Panc1 (cell line): ENCODE results near the gene BOD1. TPM values are rescaled to one million over a fixed set of nuclear protein-coding genes. Genes with fewer than 3 reads are reported as not detected.

Experiments used
- ATAC-seq: fragments of 200-7000 bp; cut with Tn5 transposase; 2 replicates; pipeline ENCODE4 v1.9.1; 2020; ENCODE audit warnings: mild to moderate bottlenecking, moderate library complexity
- BruUV-seq: library from RNA; stranded (reverse); fragments of 400-500 nt; replicated peaks from 2 replicates; lab custom pipeline; 2021; lab: Mats Ljungman, UMichigan
- CTCF ChIA-PET: fragments of 300-600 bp; sonication (Branson Sonifier 250); formaldehyde crosslinking; loops from one replicate; lab custom pipeline; 2022; ENCODE audit warnings: antibody characterized with exemption; lab: Charles Lee
- POLR2A ChIA-PET: fragments of 300-600 bp; sonication (Branson Sonifier 250); formaldehyde crosslinking; loops from one replicate; lab custom pipeline; 2022; ENCODE audit warnings: antibody characterized with exemption; lab: Charles Lee
- DNase-seq: peaks from one replicate; pipeline ENCODE4 v3.0.0-alpha.2; 2010; ENCODE audit warnings: low read depth, low spot score
- H3K27ac ChIP-seq: 2 replicates; pipeline ENCODE4 v1.5.1; 2011; ENCODE audit warnings: mild to moderate bottlenecking, low read length, inconsistent platforms
- H3K27me3 ChIP-seq: fragments of 200-500 bp; sonication (Bioruptor generic); 2 replicates; pipeline ENCODE4 v1.6.0; 2014; ENCODE audit warnings: low read length, inconsistent platforms; ENCODE audit not compliant: control insufficient read depth, insufficient read depth
- H3K36me3 ChIP-seq: fragments of 200-500 bp; sonication (Bioruptor generic); 2 replicates; pipeline ENCODE4 v1.5.1; 2014; ENCODE audit warnings: inconsistent platforms, mild to moderate bottlenecking, low read length, moderate library complexity; ENCODE audit not compliant: control insufficient read depth, insufficient read depth
- H3K4me1 ChIP-seq: 2 replicates; pipeline ENCODE4 v1.5.1; 2011; ENCODE audit warnings: inconsistent platforms, mild to moderate bottlenecking, low read length, moderate library complexity; ENCODE audit not compliant: control insufficient read depth, insufficient read depth
- H3K4me3 ChIP-seq, 2 experiments: 2 replicates each; pipeline ENCODE4 v1.5.1; 2011 to 2012; ENCODE audit warnings: low read depth in 2 of 2, low read length in 2 of 2, mild to moderate bottlenecking in 2 of 2, inconsistent platforms in 1 of 2, moderate library complexity in 1 of 2
- H3K9me3 ChIP-seq: fragments of 200-500 bp; sonication (Bioruptor generic); 2 replicates; pipeline ENCODE4 v1.5.1; 2014; ENCODE audit warnings: low read depth, mild to moderate bottlenecking, inconsistent platforms, low read length, moderate library complexity; ENCODE audit not compliant: control insufficient read depth, insufficient read depth
- CTCF ChIP-seq: fragments of 450-650 bp; IDR thresholded peaks from 2 replicates; pipeline ENCODE4 v1.5.1; 2017; ENCODE audit warnings: mild to moderate bottlenecking
- POLR2AphosphoS5 ChIP-seq: IDR thresholded peaks from 2 replicates; pipeline ENCODE4 v1.6.1; 2012; ENCODE audit warnings: mild to moderate bottlenecking, low read depth, low read length, moderate library complexity
- REST ChIP-seq, 2 experiments: IDR thresholded peaks; 2 replicates each; pipeline ENCODE4 v1.6.1; 2011 to 2012; ENCODE audit warnings: low read depth in 2 of 2, control low read depth in 1 of 2, low read length in 1 of 2, mild to moderate bottlenecking in 1 of 2, moderate library complexity in 1 of 2; ENCODE audit not compliant: insufficient read depth in 1 of 2
- SIN3A ChIP-seq: IDR thresholded peaks from 2 replicates; pipeline ENCODE4 v1.6.1; 2012; ENCODE audit warnings: low read depth, mild to moderate bottlenecking, low read length, moderate library complexity, borderline replicate concordance; ENCODE audit not compliant: insufficient read depth
- TCF7L2 ChIP-seq: IDR thresholded peaks from 2 replicates; pipeline ENCODE4 v1.6.1; 2011; ENCODE audit warnings: mild to moderate bottlenecking, low read depth, low read length, inconsistent platforms
- in situ Hi-C: cut with HindIII; loops from 2 replicates; pipeline ENCODE4 v1.10.0; 2016; ENCODE audit warnings: low sequenced_read_pairs, low pct_unique_long_range_greater_than_20kb
- intact Hi-C: fragments of 100-400 bp; cut with micrococcal nuclease; formaldehyde crosslinking; loops from one replicate; pipeline ENCODE4 v1.10.0; 2022; ENCODE audit not compliant: unreplicated experiment
- total RNA-seq: library from RNA; stranded (reverse); gene quantifications from one replicate; pipeline ENCODE4 v1.2.1, GENCODE V29; 2021; ENCODE audit not compliant: unreplicated experiment

The BOD1 gene
- total RNA-seq, 1 experiment from 2014 or later, result 86.1 TPM

- intact Hi-C loops (no loop called here), in situ Hi-C loops (no loop called here)
- BruUV-seq, result no TSS peak
- ChIA-PET CTCF (no interaction called here), POLR2A (no interaction called here)
- TF ChIP-seq TCF7L2, result no peak
- TF ChIP-seq SIN3A, result no peak
- no peak for TF ChIP-seq POLR2AphosphoS5
- TF ChIP-seq REST (IDR thresholded peaks at IDR 0.05; ENCODE audit: insufficient read depth in 1 of 2, low read depth in 2 of 2, low read length in 1 of 2), result no peak
- no peak for TF ChIP-seq CTCF
- Histone ChIP-seq H3K27ac (no peak overlapping the region), H3K27me3 (no peaks in the 10 kb centered on the region), H3K4me3 (no peak overlapping the region), H3K9me3 (no peaks in the 10 kb centered on the region), H3K36me3 (no peaks in the 10 kb centered on the region), H3K4me1 (no peaks in the 10 kb centered on the region)
- DNase-seq (no peak), ATAC-seq (no peak)
These were observed 25.9 kb upstream of the BOD1 start for GRCh38 chr5:173642191-173642816.

GRCh38 chr5:173640156-173640804 lies 23.8 kb upstream of the BOD1 start:
- no peaks in the 10 kb centered on the region for H3K36me3 ChIP-seq
- DNase-seq (no peak), ATAC-seq (no peak)
- TF ChIP-seq TCF7L2, result no peak
- no peak for TF ChIP-seq CTCF
- no peak for TF ChIP-seq POLR2AphosphoS5
- no peak for TF ChIP-seq REST (IDR thresholded peaks at IDR 0.05; ENCODE audit: insufficient read depth in 1 of 2, low read depth in 2 of 2, low read length in 1 of 2)
- no peak for TF ChIP-seq SIN3A
- H3K4me1 ChIP-seq, result no peaks in the 10 kb centered on the region
- in situ Hi-C loops (no loop called here), intact Hi-C loops (no loop called here)
- H3K27ac ChIP-seq, result no peak overlapping the region
- H3K27me3 ChIP-seq, result no peaks in the 10 kb centered on the region
- ChIA-PET POLR2A (no interaction called here), CTCF (no interaction called here)
- no TSS peak for BruUV-seq
- no peak overlapping the region for H3K4me3 ChIP-seq
- no peaks in the 10 kb centered on the region for H3K9me3 ChIP-seq
